ENCODE results near the gene WTAP. TPM values are rescaled to one million over a fixed set of nuclear protein-coding genes. Genes with fewer than 3 reads are reported as not detected.
"Not testable (repeated sequence)": the region's sequence is repeated elsewhere in the genome, so short reads cannot be mapped to it uniquely, and the experiment has no call there.

Gene WTAP
- total RNA-seq, 1 donor, result 159 TPM

GRCh38 chr6:159788276-159788675 is 61.0 kb downstream of the WTAP start:
- H3K4me3 ChIP-seq (ENCODE audit: low read depth, low read length), result peak overlapping the region; percentile 94
- no peak for TF ChIP-seq CTCF (IDR thresholded peaks at IDR 0.05; ENCODE audit: insufficient read depth, low read depth, low read length)
- DNase-seq (ENCODE audit: low read depth), result no peak

- DNase-seq (ENCODE audit: low read depth), result peak; percentile 58
- TF ChIP-seq CTCF (IDR thresholded peaks at IDR 0.05; ENCODE audit: insufficient read depth, low read depth, low read length), result no peak
- peak overlapping the region; percentile 94 for H3K4me3 ChIP-seq (ENCODE audit: low read depth, low read length)
These were observed 61.6 kb downstream of the WTAP start for GRCh38 chr6:159788753-159789376.

- DNase-seq (ENCODE audit: low read depth), result peak; percentile 100
- peak within 1 kb of the TSS; percentile 94 for H3K4me3 ChIP-seq (ENCODE audit: low read depth, low read length)
- TF ChIP-seq CTCF (IDR thresholded peaks at IDR 0.05; ENCODE audit: insufficient read depth, low read depth, low read length), result no peak
These were observed 62.3 kb downstream of the WTAP start, which contains the start of gene TCP1 for GRCh38 chr6:159789377-159790148. Gene TCP1, minus strand, starts transcription at chr6:159789602. Its CDS starts 134 bp downstream, at chr6:159789468.

GRCh38 chr6:159790149-159790955 is 63.0 kb downstream of the WTAP start, which contains the start of gene MRPL18:
Gene MRPL18, plus strand, starts transcription at chr6:159790467. Its CDS starts 121 bp downstream, at chr6:159790588.
- peak within 1 kb of the TSS; percentile 94 for H3K4me3 ChIP-seq (ENCODE audit: low read depth, low read length)
- TF ChIP-seq CTCF (IDR thresholded peaks at IDR 0.05; ENCODE audit: insufficient read depth, low read depth, low read length), result no peak

GRCh38 chr6:159790956-159791598 is 63.8 kb downstream of the WTAP start:
- no peak for TF ChIP-seq CTCF (IDR thresholded peaks at IDR 0.05; ENCODE audit: insufficient read depth, low read depth, low read length)
- no peak for DNase-seq (ENCODE audit: low read depth)

More at GRCh38 chr6:159790149-159790955, 63.0 kb downstream of the WTAP start, which contains the start of gene MRPL18:
- DNase-seq (ENCODE audit: low read depth), result peak; percentile 98

GRCh38 chr6:159794976-159795375 is 67.7 kb downstream of the WTAP start:
- H3K4me3 ChIP-seq (ENCODE audit: low read depth, low read length); DNase-seq (ENCODE audit: low read depth): not testable (repeated sequence)

More at GRCh38 chr6:159790956-159791598, 63.8 kb downstream of the WTAP start:
- peak overlapping the region; percentile 94 for H3K4me3 ChIP-seq (ENCODE audit: low read depth, low read length)
